ENCODE data around the gene FLNC.

GRCh38 chr7:128906766-128907559 is 76.8 kb downstream of the FLNC start:
- TF ChIP-seq POLR2A (IDR thresholded peaks at IDR 0.05; ENCODE audit: low read length): no peak
- TF ChIP-seq GATA1 (IDR thresholded peaks at IDR 0.05; ENCODE audit: low read depth, low read length): no peak

All from erythroblast (primary cell).